Measurements from ENCODE around the gene FAM124B. TPM values are rescaled to one million over a fixed set of nuclear protein-coding genes. Genes with fewer than 3 reads are reported as not detected.

FAM124B gene
- polyA plus RNA-seq, 1 donor (not counting 4 experiments of a cell fraction or from before 2014, with no cell fraction given) = 0.03 TPM

DNA sequence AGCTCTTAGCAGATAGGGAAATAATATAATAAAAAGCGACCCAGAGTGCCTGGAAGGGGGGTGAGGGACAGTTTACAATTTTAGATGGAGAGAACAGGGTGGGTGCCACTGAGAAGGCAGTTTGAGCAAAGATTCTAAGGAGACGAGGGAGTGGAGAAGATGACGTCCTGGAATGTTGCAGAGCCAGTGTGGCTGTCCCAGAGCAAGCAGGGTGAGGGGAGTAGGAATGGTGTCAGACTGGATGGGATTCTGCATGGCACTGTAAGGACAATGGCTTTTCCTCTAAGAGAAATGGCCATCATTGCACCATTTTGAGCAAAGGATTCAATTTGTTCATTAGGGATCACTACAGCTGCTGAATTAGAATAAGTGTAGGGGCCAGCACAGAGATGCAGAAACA, 73.1 kb downstream of the FAM124B start:
- Histone ChIP-seq H3K4me1 (ENCODE audit: control insufficient read depth, extremely low read depth, insufficient read depth, low read length) (no peaks in the 10 kb centered on the region), H3K27ac (ENCODE audit: control insufficient read depth, insufficient read depth, low read length) (no peak overlapping the region), H4K20me1 (ENCODE audit: control insufficient read depth, extremely low read depth, insufficient read depth, low read length) (no peaks in the 10 kb centered on the region), H3K79me2 (ENCODE audit: control insufficient read depth, insufficient read depth, low read length) (no peaks in the 10 kb centered on the region), H2AFZ (ENCODE audit: control insufficient read depth, low read length) (no peak overlapping the region), H3K4me2 (ENCODE audit: control insufficient read depth, extremely low read depth, insufficient read depth, low read depth, low read length) (no peak overlapping the region), H3K9me1 (ENCODE audit: control insufficient read depth, extremely low read depth, insufficient read depth, low read length) (no peaks in the 10 kb centered on the region), H3K36me3 (ENCODE audit: control insufficient read depth in 2 of 2, extremely low read depth in 1 of 2, insufficient read depth in 2 of 2, low read length in 2 of 2) (no peaks in the 10 kb centered on the region), H3K9me3 (ENCODE audit: control insufficient read depth, low read depth, low read length) (no peaks in the 10 kb centered on the region), H3K27me3 (ENCODE audit: control insufficient read depth, extremely low read depth, insufficient read depth, low read length) (peaks cover 7% of the 10 kb centered on the region), H3K9ac (ENCODE audit: control insufficient read depth, extremely low read depth, insufficient read depth, low read length) (no peak overlapping the region), H3K4me3 (ENCODE audit: control insufficient read depth in 2 of 3, extremely low read depth in 1 of 3, insufficient read depth in 2 of 3, low read depth in 1 of 3, low read length in 3 of 3) (no peak overlapping the region)
- DNase-seq (ENCODE audit: low read depth, low spot score) (no peak), FAIRE-seq (no peak)
- dilution Hi-C loops (cut with MboI; ENCODE audit: extremely low pct_ligation_motif_present, low sequenced_read_pairs) = no loop called here
- TF ChIP-seq, protein P1, sequence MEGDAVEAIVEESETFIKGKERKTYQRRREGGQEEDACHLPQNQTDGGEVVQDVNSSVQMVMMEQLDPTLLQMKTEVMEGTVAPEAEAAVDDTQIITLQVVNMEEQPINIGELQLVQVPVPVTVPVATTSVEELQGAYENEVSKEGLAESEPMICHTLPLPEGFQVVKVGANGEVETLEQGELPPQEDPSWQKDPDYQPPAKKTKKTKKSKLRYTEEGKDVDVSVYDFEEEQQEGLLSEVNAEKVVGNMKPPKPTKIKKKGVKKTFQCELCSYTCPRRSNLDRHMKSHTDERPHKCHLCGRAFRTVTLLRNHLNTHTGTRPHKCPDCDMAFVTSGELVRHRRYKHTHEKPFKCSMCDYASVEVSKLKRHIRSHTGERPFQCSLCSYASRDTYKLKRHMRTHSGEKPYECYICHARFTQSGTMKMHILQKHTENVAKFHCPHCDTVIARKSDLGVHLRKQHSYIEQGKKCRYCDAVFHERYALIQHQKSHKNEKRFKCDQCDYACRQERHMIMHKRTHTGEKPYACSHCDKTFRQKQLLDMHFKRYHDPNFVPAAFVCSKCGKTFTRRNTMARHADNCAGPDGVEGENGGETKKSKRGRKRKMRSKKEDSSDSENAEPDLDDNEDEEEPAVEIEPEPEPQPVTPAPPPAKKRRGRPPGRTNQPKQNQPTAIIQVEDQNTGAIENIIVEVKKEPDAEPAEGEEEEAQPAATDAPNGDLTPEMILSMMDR (optimal IDR thresholded peaks at IDR 0.05 in 1 of 3, IDR thresholded peaks at IDR 0.05 in 1 of 3, conservative IDR thresholded peaks at IDR 0.05 in 1 of 3; ENCODE audit: extremely low read depth in 1 of 3, insufficient read depth in 2 of 3, low read length in 3 of 3) = no peak
- no peak for TF ChIP-seq EZH2 (IDR thresholded peaks at IDR 0.05; ENCODE audit: low read length)

Other genes with a start within 250 kb of the FAM124B start
- gene CUL3, start 183.3 kb upstream of the FAM124B start, polyA plus RNA-seq = 37.8 to 71.7 TPM (median 48.1 TPM) in 3 replicates

Measured in keratinocyte (primary cell).